Ascending aorta (tissue), 2 donors: ENCODE results near the gene BBS9. TPM values are rescaled to one million over a fixed set of nuclear protein-coding genes. Genes with fewer than 3 reads are reported as not detected.

ENCODE experiments used
- DNase-seq, 2 donors: peaks; one replicate each; pipeline ENCODE4 v3.0.0-alpha.2; 2019; ENCODE audit warnings: low spot score in 2 of 2
- H3K27ac ChIP-seq, 2 donors: fragments of 200-600 bp; sonication (generic); one replicate each; pipeline ENCODE4 v1.5.1; 2016 to 2017; ENCODE audit warnings: mild to moderate bottlenecking in 1 of 2
- H3K27me3 ChIP-seq: fragments of 200-600 bp; sonication (generic); one replicate; pipeline ENCODE4 v1.5.1; 2017
- H3K36me3 ChIP-seq, 2 donors: fragments of 200-600 bp; sonication (generic); one replicate each; pipeline ENCODE4 v1.5.1; 2016
- H3K4me1 ChIP-seq, 2 donors: fragments of 200-600 bp; sonication (generic); one replicate each; pipeline ENCODE4 v1.5.1; 2016 to 2017; ENCODE audit warnings: mild to moderate bottlenecking in 1 of 2
- H3K4me3 ChIP-seq, 2 donors: fragments of 200-600 bp; sonication (generic); one replicate each; pipeline ENCODE4 v1.5.1; 2016 to 2017; ENCODE audit warnings: mild to moderate bottlenecking in 1 of 2
- H3K9me3 ChIP-seq, 2 donors: fragments of 200-600 bp; sonication (generic); one replicate each; pipeline ENCODE4 v1.5.1; 2016
- intact Hi-C: fragments of 100-400 bp; cut with DNase I; formaldehyde crosslinking; loops from one replicate; pipeline ENCODE4 v1.15.1; 2023
- total RNA-seq: library from RNA; depleted of rRNA; stranded (reverse); fragments of >200 nt; gene quantifications from one replicate; pipeline ENCODE4 v1.1.0, GENCODE V29; 2016
- TF ChIP-seq, protein P1 (sequence below), 3 experiments: fragments of 200-600 bp in 2 of 3; fragments of 450-650 bp in 1 of 3; sonication (generic) in 2 of 3; IDR thresholded peaks; one replicate each; pipeline ENCODE4 v1.5.1; 2016 to 2019; ENCODE audit warnings: antibody characterized with exemption in 3 of 3, mild to moderate bottlenecking in 1 of 3, moderate library complexity in 1 of 3

BBS9 gene
- total RNA-seq, 1 donor from 2014 or later, result 23.3 TPM

DNA sequence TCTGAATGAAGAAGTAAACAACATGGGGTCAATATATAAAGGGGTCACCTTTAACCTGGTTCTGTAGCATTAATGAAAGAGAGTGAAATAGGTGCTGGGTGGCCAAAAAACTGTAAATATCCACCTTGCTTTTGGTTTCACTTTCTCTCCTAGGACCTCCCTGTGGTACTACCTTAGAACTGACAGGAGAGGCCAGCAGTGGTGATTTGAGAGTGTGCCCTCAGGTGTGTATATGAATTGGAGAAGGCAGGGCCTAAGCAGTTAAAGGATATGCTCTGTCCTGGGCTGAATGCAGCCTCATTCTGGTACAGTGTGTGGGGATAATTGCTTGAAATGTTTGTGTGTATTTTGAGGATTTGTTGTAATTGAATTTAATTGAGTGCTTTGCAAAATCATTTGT is 62.0 kb downstream of the BBS9 start:
- intact Hi-C loops, result no loop called here
- Histone ChIP-seq H3K4me1 (no peaks in the 10 kb centered on the region), H3K4me3 (no peak overlapping the region), H3K36me3 (no peaks in the 10 kb centered on the region), H3K27ac (no peak overlapping the region), H3K27me3 (no peaks in the 10 kb centered on the region), H3K9me3 (no peaks in the 10 kb centered on the region)
- TF ChIP-seq, protein P1, sequence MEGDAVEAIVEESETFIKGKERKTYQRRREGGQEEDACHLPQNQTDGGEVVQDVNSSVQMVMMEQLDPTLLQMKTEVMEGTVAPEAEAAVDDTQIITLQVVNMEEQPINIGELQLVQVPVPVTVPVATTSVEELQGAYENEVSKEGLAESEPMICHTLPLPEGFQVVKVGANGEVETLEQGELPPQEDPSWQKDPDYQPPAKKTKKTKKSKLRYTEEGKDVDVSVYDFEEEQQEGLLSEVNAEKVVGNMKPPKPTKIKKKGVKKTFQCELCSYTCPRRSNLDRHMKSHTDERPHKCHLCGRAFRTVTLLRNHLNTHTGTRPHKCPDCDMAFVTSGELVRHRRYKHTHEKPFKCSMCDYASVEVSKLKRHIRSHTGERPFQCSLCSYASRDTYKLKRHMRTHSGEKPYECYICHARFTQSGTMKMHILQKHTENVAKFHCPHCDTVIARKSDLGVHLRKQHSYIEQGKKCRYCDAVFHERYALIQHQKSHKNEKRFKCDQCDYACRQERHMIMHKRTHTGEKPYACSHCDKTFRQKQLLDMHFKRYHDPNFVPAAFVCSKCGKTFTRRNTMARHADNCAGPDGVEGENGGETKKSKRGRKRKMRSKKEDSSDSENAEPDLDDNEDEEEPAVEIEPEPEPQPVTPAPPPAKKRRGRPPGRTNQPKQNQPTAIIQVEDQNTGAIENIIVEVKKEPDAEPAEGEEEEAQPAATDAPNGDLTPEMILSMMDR (IDR thresholded peaks at IDR 0.05), result no peak
- DNase-seq, result no peak

DNA sequence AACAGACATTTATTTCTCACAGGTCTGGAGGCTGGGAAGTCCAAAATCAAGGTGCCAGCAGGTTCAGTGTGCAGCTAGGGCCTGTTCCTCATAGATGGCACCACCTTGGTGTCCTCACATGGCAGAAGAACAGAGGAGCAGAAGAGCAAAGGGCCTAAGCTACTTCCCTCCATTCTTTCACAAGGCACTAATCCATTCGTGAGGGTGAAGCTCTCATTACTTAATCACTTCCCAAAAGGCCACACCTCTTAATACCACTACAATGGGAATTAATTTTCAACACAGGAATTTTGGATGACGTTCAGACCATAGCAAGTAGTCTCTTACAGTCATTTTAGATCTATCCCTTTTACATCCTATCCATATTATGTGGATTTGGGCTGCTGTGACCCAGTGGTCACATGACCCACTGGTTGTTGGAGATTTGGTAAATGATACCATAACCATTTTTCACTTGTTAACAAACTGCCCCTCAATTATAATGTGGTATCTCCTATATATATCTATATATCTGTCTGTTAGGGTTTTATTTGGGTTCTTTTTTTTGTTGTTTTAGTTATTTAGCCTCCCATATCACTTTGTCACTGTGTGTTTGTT is 63.4 kb downstream of the BBS9 start:
- intact Hi-C loops, result no loop called here
- H3K36me3 ChIP-seq, result no peaks in the 10 kb centered on the region
- H3K27ac ChIP-seq, result no peak overlapping the region
- no peaks in the 10 kb centered on the region for H3K9me3 ChIP-seq
- no peaks in the 10 kb centered on the region for H3K27me3 ChIP-seq
- no peak for DNase-seq
- TF ChIP-seq, protein P1 (IDR thresholded peaks at IDR 0.05), result no peak
- no peak overlapping the region for H3K4me3 ChIP-seq
- H3K4me1 ChIP-seq, result no peaks in the 10 kb centered on the region

DNA sequence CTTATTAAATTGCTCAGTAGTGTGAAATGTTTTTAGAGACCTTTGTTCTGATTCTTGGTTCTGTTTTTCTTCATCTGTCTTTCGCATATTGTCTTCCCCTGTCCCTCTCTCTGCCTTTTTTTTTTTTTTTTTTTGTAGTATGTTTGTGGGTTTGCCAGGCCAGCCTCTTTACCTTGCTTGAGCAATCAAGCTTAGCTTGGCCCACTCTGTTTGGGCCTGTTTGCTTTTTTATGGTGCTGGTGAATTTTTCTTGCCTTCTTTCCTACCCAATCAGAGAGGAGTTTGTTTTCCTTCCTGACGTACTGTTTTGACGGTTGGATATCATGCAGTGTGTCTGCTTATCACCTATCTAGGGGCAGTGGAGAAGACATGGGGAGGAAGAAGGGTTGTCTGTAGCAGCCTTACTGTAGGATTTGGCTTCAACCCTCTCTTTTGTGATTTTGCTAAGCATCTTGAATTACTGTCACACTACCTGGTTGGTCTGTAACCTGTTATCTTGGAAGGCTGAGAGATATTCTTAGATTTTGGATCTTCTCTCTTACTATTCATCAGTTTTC is 64.0 kb downstream of the BBS9 start:
- no peak overlapping the region for H3K27ac ChIP-seq
- no peak for DNase-seq
- no peaks in the 10 kb centered on the region for H3K27me3 ChIP-seq
- TF ChIP-seq, protein P1 (IDR thresholded peaks at IDR 0.05), result no peak
- H3K9me3 ChIP-seq, result no peaks in the 10 kb centered on the region
- intact Hi-C loops, result no loop called here
- H3K4me1 ChIP-seq, result no peaks in the 10 kb centered on the region
- no peaks in the 10 kb centered on the region for H3K36me3 ChIP-seq
- no peak overlapping the region for H3K4me3 ChIP-seq

DNA sequence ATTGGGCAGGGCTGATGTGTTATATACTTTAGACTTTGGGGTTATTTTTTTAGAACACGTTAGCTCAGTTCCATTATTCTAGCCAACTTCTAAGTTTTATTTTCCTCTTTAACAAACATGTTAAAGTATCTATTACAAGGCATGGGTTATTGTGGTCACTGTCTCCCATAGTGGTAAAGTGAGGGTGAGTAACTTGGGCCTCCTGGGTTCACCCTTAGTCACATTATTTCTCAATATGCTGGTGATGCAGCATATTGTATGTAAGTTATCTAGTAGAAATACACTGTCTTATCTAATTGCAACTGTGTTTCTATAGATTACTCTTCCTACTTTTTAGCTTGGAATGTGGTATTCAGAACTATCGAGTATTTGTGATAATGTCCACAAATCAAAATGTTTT is 65.9 kb downstream of the BBS9 start:
- TF ChIP-seq, protein P1 (IDR thresholded peaks at IDR 0.05), result no peak
- Histone ChIP-seq H3K4me3 (no peak overlapping the region), H3K27ac (no peak overlapping the region), H3K4me1 (no peaks in the 10 kb centered on the region), H3K9me3 (no peaks in the 10 kb centered on the region), H3K27me3 (no peaks in the 10 kb centered on the region), H3K36me3 (no peaks in the 10 kb centered on the region)
- no peak for DNase-seq
- intact Hi-C loops, result no loop called here

DNA sequence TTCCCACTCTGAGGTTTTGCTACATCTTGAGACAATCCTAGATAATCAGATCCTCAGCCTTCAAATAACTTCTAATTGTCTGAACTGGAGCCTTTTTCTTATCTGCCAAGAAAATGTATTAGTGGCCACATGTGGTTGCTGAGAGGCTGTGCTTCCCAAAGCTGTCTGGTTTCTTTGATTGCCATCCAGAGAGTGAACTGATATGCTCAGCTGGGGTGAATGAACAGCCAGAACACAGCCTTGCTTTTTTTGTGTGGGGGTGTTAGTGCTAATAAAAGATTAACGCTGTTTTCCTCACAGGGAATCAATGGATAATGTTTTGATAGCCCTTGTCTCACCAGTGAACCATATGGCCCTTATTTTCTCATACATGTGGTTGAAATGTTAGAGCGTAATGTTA is 66.9 kb downstream of the BBS9 start:
- intact Hi-C loops, result no loop called here
- Histone ChIP-seq H3K27me3 (no peaks in the 10 kb centered on the region), H3K9me3 (no peaks in the 10 kb centered on the region), H3K36me3 (no peaks in the 10 kb centered on the region), H3K27ac (no peak overlapping the region), H3K4me3 (no peak overlapping the region), H3K4me1 (no peaks in the 10 kb centered on the region)
- TF ChIP-seq, protein P1 (IDR thresholded peaks at IDR 0.05), result no peak
- no peak for DNase-seq

DNA sequence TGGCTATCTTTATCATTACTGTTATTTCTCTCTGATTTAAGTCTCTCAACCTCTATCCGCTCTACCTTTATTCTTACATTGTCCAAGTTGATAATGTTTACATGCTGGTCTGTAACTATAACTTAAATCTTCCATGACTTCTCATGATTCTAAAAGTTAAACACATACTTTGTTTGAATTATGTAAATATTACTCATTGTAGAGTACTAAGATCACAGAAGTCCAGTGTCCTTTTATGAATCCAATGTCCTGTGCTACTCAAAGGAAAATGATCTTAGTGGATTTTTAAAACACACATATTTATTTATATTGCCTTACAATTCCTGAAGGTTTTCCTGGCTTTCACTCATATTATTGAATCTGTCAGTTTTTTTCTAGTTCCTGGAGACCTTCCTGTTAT is 70.9 kb downstream of the BBS9 start:
- H3K27me3 ChIP-seq, result no peaks in the 10 kb centered on the region
- no peaks in the 10 kb centered on the region for H3K36me3 ChIP-seq
- TF ChIP-seq, protein P1 (IDR thresholded peaks at IDR 0.05), result no peak
- no peaks in the 10 kb centered on the region for H3K9me3 ChIP-seq
- no peaks in the 10 kb centered on the region for H3K4me1 ChIP-seq
- intact Hi-C loops, result no loop called here
- H3K4me3 ChIP-seq, result no peak overlapping the region
- no peak for DNase-seq
- no peak overlapping the region for H3K27ac ChIP-seq
